IMR-90 (cell line): Measurements from ENCODE around the gene TMC4. TPM values are rescaled to one million over a fixed set of nuclear protein-coding genes. Genes with fewer than 3 reads are reported as not detected.

ENCODE experiments used
- ATAC-seq: fragments of 200-7000 bp; cut with Tn5 transposase; 2 replicates; pipeline ENCODE4 v1.9.1; 2020; ENCODE audit warnings: low read depth, mild to moderate bottlenecking, moderate library complexity
- BruUV-seq: library from RNA; stranded (reverse); fragments of 400-500 nt; replicated peaks from 2 replicates; lab custom pipeline; 2021; lab: Mats Ljungman, UMichigan
- CTCF ChIA-PET: fragments of 300-600 bp; formaldehyde crosslinking; extraction: SDS; loops from one replicate; lab custom pipeline; 2021; ENCODE audit warnings: antibody characterized with exemption; lab: Yijun Ruan, JAX
- POLR2A ChIA-PET: fragments of 300-600 bp; sonication (Branson Sonifier 250); formaldehyde crosslinking; loops from one replicate; lab custom pipeline; 2022; ENCODE audit warnings: antibody characterized with exemption; ENCODE audit not compliant: unreplicated experiment; lab: Charles Lee
- DNase-seq: peaks from one replicate; pipeline ENCODE4 v3.0.0; 2013
- H2AFZ ChIP-seq: replicated peaks from 2 replicates; pipeline ENCODE3; 2013; ENCODE audit warnings: low read length, mild to moderate bottlenecking; ENCODE audit not compliant: poor library complexity
- H2AK5ac ChIP-seq: 2 replicates; pipeline ENCODE4 v1.6.1; 2013; ENCODE audit warnings: low read depth, low read length, inconsistent platforms
- H2AK9ac ChIP-seq: replicated peaks from 2 replicates; pipeline ENCODE3; 2013; ENCODE audit warnings: mild to moderate bottlenecking, low read depth, low read length, moderate library complexity; ENCODE audit not compliant: poor library complexity
- H2BK120ac ChIP-seq: 2 replicates; pipeline ENCODE4 v1.6.1; 2013; ENCODE audit warnings: low read depth, low read length, inconsistent platforms
- H2BK15ac ChIP-seq: 3 replicates; pipeline ENCODE4 v1.6.1; 2013; ENCODE audit warnings: low read depth, low read length, inconsistent platforms
- H2BK20ac ChIP-seq: 2 replicates; pipeline ENCODE4 v1.6.1; 2013; ENCODE audit warnings: low read depth, mild to moderate bottlenecking, inconsistent platforms, low read length, moderate library complexity
- H2BK5ac ChIP-seq: 2 replicates; pipeline ENCODE4 v1.6.1; 2013; ENCODE audit warnings: mild to moderate bottlenecking, low read depth, low read length, inconsistent platforms; ENCODE audit not compliant: poor library complexity, severe bottlenecking
- H3K14ac ChIP-seq: replicated peaks from 2 replicates; pipeline ENCODE4 v1.6.1; 2013; ENCODE audit warnings: low read depth, low read length, inconsistent platforms
- H3K18ac ChIP-seq: 2 replicates; pipeline ENCODE4 v1.6.1; 2013; ENCODE audit warnings: low read depth, low read length, control low read depth
- H3K23ac ChIP-seq: 2 replicates; pipeline ENCODE4 v1.6.1; 2013; ENCODE audit warnings: low read depth, low read length, inconsistent platforms
- H3K27ac ChIP-seq: 2 replicates; pipeline ENCODE4 v1.5.1; 2013; ENCODE audit warnings: mild to moderate bottlenecking, control low read depth, low read length; ENCODE audit not compliant: insufficient read depth
- H3K27me3 ChIP-seq: 2 replicates; pipeline ENCODE4 v1.6.1; 2013; ENCODE audit warnings: low read length; ENCODE audit not compliant: control insufficient read depth, insufficient read depth
- H3K36me3 ChIP-seq: 2 replicates; pipeline ENCODE4 v1.6.1; 2013; ENCODE audit warnings: low read length, mixed read lengths; ENCODE audit not compliant: control insufficient read depth, insufficient read depth
- H3K4ac ChIP-seq: 2 replicates; pipeline ENCODE4 v1.6.1; 2013; ENCODE audit warnings: low read depth, low read length, inconsistent platforms
- H3K4me1 ChIP-seq: 2 replicates; pipeline ENCODE4 v1.6.1; 2013; ENCODE audit warnings: low read length, mixed read lengths; ENCODE audit not compliant: control insufficient read depth, insufficient read depth
- H3K4me2 ChIP-seq: 2 replicates; pipeline ENCODE4 v1.6.1; 2013; ENCODE audit warnings: low read depth, mild to moderate bottlenecking, control low read depth, low read length, moderate library complexity
- H3K4me3 ChIP-seq: 2 replicates; pipeline ENCODE4 v1.5.1; 2013; ENCODE audit warnings: low read depth, mild to moderate bottlenecking, control low read depth, low read length, moderate library complexity; ENCODE audit not compliant: insufficient read depth
- H3K56ac ChIP-seq: 2 replicates; pipeline ENCODE4 v1.6.1; 2013; ENCODE audit warnings: low read length, inconsistent platforms; ENCODE audit not compliant: insufficient read depth; ENCODE audit errors: extremely low read depth
- H3K79me1 ChIP-seq, 2 experiments: 2 replicates each; pipeline ENCODE4 v1.6.1; 2013; ENCODE audit warnings: low read length in 2 of 2, inconsistent platforms in 1 of 2, low read depth in 1 of 2
- H3K9ac ChIP-seq: 2 replicates; pipeline ENCODE4 v1.6.1; 2013; ENCODE audit warnings: low read depth, low read length, control low read depth
- H3K9me1 ChIP-seq: 2 replicates; pipeline ENCODE4 v1.6.1; 2013; ENCODE audit warnings: low read length, inconsistent platforms; ENCODE audit not compliant: insufficient read depth
- H3K9me3 ChIP-seq: 2 replicates; pipeline ENCODE4 v1.6.1; 2013; ENCODE audit warnings: low read length; ENCODE audit not compliant: control insufficient read depth, insufficient read depth
- H4K20me1 ChIP-seq: 2 replicates; pipeline ENCODE4 v1.6.1; 2013; ENCODE audit warnings: low read length, inconsistent platforms; ENCODE audit not compliant: insufficient read depth
- H4K5ac ChIP-seq: 2 replicates; pipeline ENCODE4 v1.6.1; 2013; ENCODE audit warnings: mild to moderate bottlenecking, low read depth, low read length, control low read depth
- H4K8ac ChIP-seq, 2 experiments: 2 replicates each; pipeline ENCODE4 v1.6.1; 2013; ENCODE audit warnings: low read depth in 2 of 2, low read length in 2 of 2, control low read depth in 1 of 2, inconsistent platforms in 1 of 2
- H4K91ac ChIP-seq: 2 replicates; pipeline ENCODE4 v1.6.1; 2013; ENCODE audit warnings: low read depth, low read length, inconsistent platforms; ENCODE audit not compliant: insufficient read depth
- CEBPB ChIP-seq: IDR thresholded peaks from 2 replicates; pipeline ENCODE4 v1.6.1; 2012; ENCODE audit warnings: low read depth, low read length, improper control_type of control experiment
- CHD1 ChIP-seq: IDR thresholded peaks from 2 replicates; pipeline ENCODE4 v1.6.1; 2012; ENCODE audit warnings: low read depth, low read length, improper control_type of control experiment
- CTCF ChIP-seq: conservative IDR thresholded peaks from 2 replicates; pipeline ENCODE4 v1.5.1; 2012; ENCODE audit warnings: mild to moderate bottlenecking, low read depth, low read length, improper control_type of control experiment
- ELK1 ChIP-seq: fragments of 150-350 bp; IDR thresholded peaks from 2 replicates; pipeline ENCODE4 v1.6.1; 2016; ENCODE audit warnings: low read depth, mild to moderate bottlenecking, low read length, moderate library complexity, borderline replicate concordance
- FOS ChIP-seq: fragments of 150-350 bp; IDR thresholded peaks from 2 replicates; pipeline ENCODE4 v1.6.1; 2016; ENCODE audit warnings: low read depth, low read length
- MAFK ChIP-seq: IDR thresholded peaks from 2 replicates; pipeline ENCODE4 v1.6.1; 2012; ENCODE audit warnings: low read depth, low read length, improper control_type of control experiment
- MAZ ChIP-seq: IDR thresholded peaks from 2 replicates; pipeline ENCODE4 v1.6.1; 2012; ENCODE audit warnings: low read depth, mild to moderate bottlenecking, low read length, improper control_type of control experiment, moderate library complexity, borderline replicate concordance
- MXI1 ChIP-seq: IDR thresholded peaks from 2 replicates; pipeline ENCODE4 v1.6.1; 2012; ENCODE audit warnings: low read depth, mild to moderate bottlenecking, low read length, moderate library complexity, borderline replicate concordance
- NFE2L2 ChIP-seq: fragments of 150-350 bp; IDR thresholded peaks from 2 replicates; pipeline ENCODE4 v1.6.1; 2016; ENCODE audit warnings: low read depth, mild to moderate bottlenecking, low read length
- POLR2A ChIP-seq: IDR thresholded peaks from 2 replicates; pipeline ENCODE4 v1.6.1; 2012; ENCODE audit warnings: mild to moderate bottlenecking, low read depth, low read length
- RAD21 ChIP-seq: IDR thresholded peaks from 2 replicates; pipeline ENCODE4 v1.6.1; 2012; ENCODE audit warnings: low read length, improper control_type of control experiment
- RCOR1 ChIP-seq: IDR thresholded peaks from 2 replicates; pipeline ENCODE4 v1.6.1; 2012; ENCODE audit warnings: mild to moderate bottlenecking, low read length, improper control_type of control experiment; ENCODE audit not compliant: insufficient replicate concordance
- RFX5 ChIP-seq: IDR thresholded peaks from 2 replicates; pipeline ENCODE4 v1.8.0; 2012; ENCODE audit warnings: low read depth, mild to moderate bottlenecking, low read length, moderate library complexity
- SMC3 ChIP-seq: fragments of 150-350 bp; IDR thresholded peaks from 2 replicates; pipeline ENCODE4 v1.6.1; 2016; ENCODE audit warnings: low read depth, mild to moderate bottlenecking, antibody characterized with exemption, low read length, moderate library complexity
- USF2 ChIP-seq: fragments of 150-350 bp; IDR thresholded peaks from 2 replicates; pipeline ENCODE4 v1.6.1; 2017; ENCODE audit warnings: mild to moderate bottlenecking, antibody characterized with exemption, low read length, low read depth
- WGBS, 2 experiments: methylation state at CpG; one replicate each; pipeline versions ENCODE4 v1.1.5 to v1.1.7; 2013; ENCODE audit warnings: missing lambda C conversion rate in 2 of 2; ENCODE audit not compliant: insufficient read length in 1 of 2; ENCODE audit errors: extremely low coverage in 2 of 2; 5-methylcytosine and 5-hydroxymethylcytosine counted together
- dilution Hi-C: fragments of 300-500 bp; cut with HindIII; formaldehyde crosslinking; loops from one replicate; pipeline ENCODE4 v1.14.3; 2018; ENCODE audit warnings: low sequenced_read_pairs; ENCODE audit not compliant: unreplicated experiment
- in situ Hi-C: fragments of 300-500 bp; cut with MboI; formaldehyde crosslinking; loops from 3 replicates; pipeline ENCODE4 v1.14.3; 2019; ENCODE audit warnings: low sequenced_read_pairs, inconsistent platforms, mixed read lengths
- intact Hi-C: fragments of 100-400 bp; cut with micrococcal nuclease; formaldehyde crosslinking; loops from 2 replicates; pipeline ENCODE4 v1.10.0; 2022
- polyA plus RNA-seq, 3 experiments: library from polyadenylated mRNA; depleted of rRNA; stranded (reverse); fragments of >200 nt; gene quantifications; 2 replicates each; pipeline ENCODE4 v1.2.3, GENCODE V29; 2012; ENCODE audit warnings: low replicate concordance in 1 of 3
- total RNA-seq: library from RNA; depleted of rRNA; stranded (reverse); fragments of >200 nt; gene quantifications from 2 replicates; pipeline ENCODE4 v1.2.3, GENCODE V29; 2012

TMC4 gene
- total and polyA plus RNA-seq, 2 of the 4 experiments (the other 2 are of a cell fraction) = 0.72 to 1.1 TPM

GRCh38 chr19:54206030-54206830, 33.3 kb upstream of the TMC4 start:
- dilution Hi-C loops (no loop called here), in situ Hi-C loops (loop anchor here (10.0 kb wide), 1 partner anchor 249 kb away; no protein-coding TSS in a partner anchor), intact Hi-C loops (no loop called here)
- Histone ChIP-seq H2BK5ac (no peak overlapping the region), H4K91ac (no peak overlapping the region), H2AFZ (no peak overlapping the region), H3K14ac (no peak overlapping the region), H3K18ac (no peak overlapping the region), H3K4me2 (no peak overlapping the region), H4K5ac (no peak overlapping the region), H3K27ac (no peak overlapping the region), H3K4me3 (no peak overlapping the region), H2BK120ac (no peak overlapping the region), H3K56ac (no peak overlapping the region), H4K8ac (no peak overlapping the region), H2AK9ac (peak overlapping the region; percentile 1), H3K4ac (no peak overlapping the region), H3K4me1 (peaks cover 35% of the 10 kb centered on the region), H3K23ac (no peak overlapping the region), H3K9me3 (no peaks in the 10 kb centered on the region), H4K20me1 (peaks cover 99% of the 10 kb centered on the region), H2BK20ac (no peak overlapping the region), H3K79me1 (peaks cover 11 to 87% of the 10 kb centered on the region in 2 experiments), H3K9ac (no peak overlapping the region), H3K27me3 (no peaks in the 10 kb centered on the region), H3K9me1 (peaks cover 35% of the 10 kb centered on the region), H2BK15ac (no peak overlapping the region), H2AK5ac (no peak overlapping the region), H3K36me3 (peaks cover 61% of the 10 kb centered on the region)
- CTCF ChIA-PET = no interaction called here
- ATAC-seq (no peak), DNase-seq (no peak)
- WGBS, 2 experiments = no CpG with 5 or more reads among the region's 27 CpGs
- POLR2A ChIA-PET = interaction anchor here (1.0 kb wide), 1 partner anchor 23 kb away, joined by 4 read pairs; no protein-coding TSS in a partner anchor
- BruUV-seq = no TSS peak
- TF ChIP-seq MXI1 = no peak
- no peak for TF ChIP-seq NFE2L2
- TF ChIP-seq MAZ = no peak
- TF ChIP-seq SMC3 = no peak
- no peak for TF ChIP-seq USF2
- TF ChIP-seq ELK1 = no peak
- TF ChIP-seq RCOR1 = no peak
- no peak for TF ChIP-seq CHD1
- no peak for TF ChIP-seq POLR2A
- no peak for TF ChIP-seq CTCF
- no peak for TF ChIP-seq FOS
- no peak for TF ChIP-seq MAFK
- no peak for TF ChIP-seq RAD21
- TF ChIP-seq RFX5 = no peak
- TF ChIP-seq CEBPB = no peak
